Measurements from ENCODE around the gene WDR81. TPM values are rescaled to one million over a fixed set of nuclear protein-coding genes. Genes with fewer than 3 reads are reported as not detected.

The WDR81 gene
- total RNA-seq, 2 experiments from 2014 or later, result 6.3 to 7.3 TPM

DNA sequence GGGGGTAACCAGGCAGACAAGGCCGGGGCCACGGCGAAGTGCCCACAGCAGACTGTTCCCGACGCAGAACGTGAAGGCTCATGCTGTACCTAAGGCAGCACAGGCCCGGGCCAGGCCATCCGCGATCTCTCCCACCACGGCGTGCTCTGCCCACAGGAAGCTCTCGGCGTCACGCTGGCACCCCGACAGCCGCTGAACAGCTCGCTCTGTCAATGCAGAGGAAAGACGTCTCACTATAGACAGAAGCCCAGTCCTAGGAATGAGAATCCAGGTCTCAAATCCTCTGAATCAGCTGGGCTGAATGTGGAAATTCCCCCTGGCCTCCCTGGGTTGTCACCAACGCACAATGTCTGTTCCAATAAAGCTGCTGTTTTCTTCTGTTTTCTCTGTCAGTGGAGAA, 58.8 kb downstream of the WDR81 start:
- DNase-seq, result no peak
- no peak overlapping the region for H3K27ac Mint-ChIP-seq
- H3K4me3 Mint-ChIP-seq, result no peak overlapping the region
- peaks cover 41% of the 10 kb centered on the region for H3K36me3 Mint-ChIP-seq
- intact Hi-C loops (cut with micrococcal nuclease), result no loop called here
- H3K4me1 Mint-ChIP-seq (ENCODE audit: low read depth), result no peaks in the 10 kb centered on the region
- no peaks in the 10 kb centered on the region for H3K9me3 Mint-ChIP-seq
- CTCF ChIA-PET, result interaction anchor here (0.8 to 3.1 kb wide), 4 partner anchors 32 to 67 kb away, joined by 3 to 17 read pairs (median 6); no protein-coding TSS in a partner anchor
- POLR2A ChIA-PET, result no interaction called here
- H3K27me3 Mint-ChIP-seq, result no peaks in the 10 kb centered on the region

DNA sequence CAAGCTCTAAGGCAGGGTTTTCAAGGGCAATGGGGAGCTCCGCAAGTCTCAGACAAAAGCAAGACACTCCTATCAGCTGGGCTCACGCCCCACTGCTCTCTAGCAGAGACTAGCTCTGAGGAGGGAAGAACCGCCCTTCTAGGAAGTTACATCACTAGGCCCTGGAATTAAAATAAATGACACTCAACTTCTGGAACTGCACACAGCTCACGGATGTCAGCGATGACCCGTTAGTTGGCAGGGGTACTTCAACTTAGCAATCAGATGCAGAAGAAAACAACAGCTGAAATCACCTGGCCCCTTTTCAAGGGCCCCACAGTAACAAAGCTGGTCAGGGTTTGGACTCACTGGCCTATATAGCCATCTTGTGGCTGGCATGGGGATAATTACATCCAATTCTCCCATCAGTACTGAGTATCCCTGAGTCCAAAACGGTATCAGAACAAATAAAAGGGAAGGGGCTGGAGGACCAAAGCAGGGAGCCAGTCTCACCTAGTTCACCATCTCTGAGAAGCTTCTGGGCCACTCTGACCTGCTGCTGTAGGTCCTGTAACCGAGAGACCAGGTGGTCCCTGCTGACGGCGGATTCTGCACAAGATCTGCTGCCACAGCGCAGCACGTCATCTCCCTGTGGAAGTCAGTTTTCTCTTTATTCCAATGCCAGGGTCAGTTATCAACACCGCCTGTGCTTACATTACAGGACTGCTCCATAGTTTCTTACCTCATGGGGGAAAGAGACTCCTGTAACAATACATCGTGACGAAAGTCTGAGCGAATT, 59.5 kb downstream of the WDR81 start:
- DNase-seq, result no peak
- no peaks in the 10 kb centered on the region for H3K4me1 Mint-ChIP-seq (ENCODE audit: low read depth)
- intact Hi-C loops (cut with micrococcal nuclease), result no loop called here
- no peak overlapping the region for H3K27ac Mint-ChIP-seq
- H3K4me3 Mint-ChIP-seq, result no peak overlapping the region
- H3K9me3 Mint-ChIP-seq, result no peaks in the 10 kb centered on the region
- POLR2A ChIA-PET, result no interaction called here
- no peaks in the 10 kb centered on the region for H3K27me3 Mint-ChIP-seq
- CTCF ChIA-PET, result interaction anchor here (0.8 to 3.1 kb wide), 4 partner anchors 33 to 67 kb away, joined by 3 to 17 read pairs (median 6); no protein-coding TSS in a partner anchor
- peaks cover 41% of the 10 kb centered on the region for H3K36me3 Mint-ChIP-seq

DNA sequence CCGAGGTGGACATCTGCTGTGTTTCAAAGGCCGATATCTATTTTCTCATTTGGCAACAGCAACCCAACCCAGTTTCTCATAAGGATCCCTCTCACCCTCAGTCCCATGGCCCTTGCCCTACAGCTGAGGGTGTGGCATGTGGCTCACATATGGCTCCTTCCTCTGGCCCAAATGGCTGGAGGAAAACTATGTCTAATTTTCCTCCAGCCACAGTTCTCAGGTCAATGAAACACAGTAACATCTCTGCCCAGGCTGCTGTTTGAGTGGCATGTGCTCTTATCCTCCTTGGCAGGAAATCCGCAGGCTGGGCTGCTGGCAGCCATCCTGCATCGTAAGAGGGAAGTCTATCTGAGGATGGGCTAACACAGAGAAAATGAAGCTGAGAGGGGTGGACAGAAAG, 61.4 kb downstream of the WDR81 start:
- no peaks in the 10 kb centered on the region for H3K27me3 Mint-ChIP-seq
- no peak overlapping the region for H3K4me3 Mint-ChIP-seq
- H3K4me1 Mint-ChIP-seq (ENCODE audit: low read depth), result no peaks in the 10 kb centered on the region
- H3K36me3 Mint-ChIP-seq, result peaks cover 37% of the 10 kb centered on the region
- ChIA-PET CTCF (interaction anchor here (3.1 kb wide), 1 partner anchor 64 kb away, joined by 17 read pairs; no protein-coding TSS in a partner anchor), POLR2A (no interaction called here)
- intact Hi-C loops (cut with micrococcal nuclease), result no loop called here
- DNase-seq, result no peak
- H3K9me3 Mint-ChIP-seq, result no peaks in the 10 kb centered on the region
- no peak overlapping the region for H3K27ac Mint-ChIP-seq

DNA sequence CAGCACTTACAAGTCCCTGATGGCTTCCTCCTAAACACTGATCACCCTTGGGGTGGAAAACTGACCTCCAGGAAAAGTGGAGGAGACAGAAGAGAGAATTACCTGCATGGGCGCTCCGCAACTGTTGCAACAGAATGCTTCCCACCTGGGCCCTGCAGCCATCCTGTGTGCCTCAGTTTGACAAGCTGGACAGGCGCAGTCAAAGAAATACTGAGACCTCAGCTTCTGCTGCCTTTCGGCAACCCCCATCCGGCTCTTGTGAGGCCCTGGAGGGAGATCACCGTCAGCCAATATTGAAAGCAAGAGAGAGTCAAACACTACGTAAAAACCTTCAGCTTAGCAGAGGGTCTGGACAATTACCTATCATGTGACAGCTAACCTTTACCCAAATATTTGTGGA, 62.2 kb downstream of the WDR81 start:
- Mint-ChIP-seq H3K27me3 (no peaks in the 10 kb centered on the region), H3K9me3 (no peaks in the 10 kb centered on the region), H3K4me1 (ENCODE audit: low read depth) (no peaks in the 10 kb centered on the region), H3K4me3 (no peak overlapping the region), H3K36me3 (peaks cover 32% of the 10 kb centered on the region), H3K27ac (no peak overlapping the region)
- ChIA-PET POLR2A (no interaction called here), CTCF (no interaction called here)
- no peak for DNase-seq
- intact Hi-C loops (cut with micrococcal nuclease), result no loop called here

DNA sequence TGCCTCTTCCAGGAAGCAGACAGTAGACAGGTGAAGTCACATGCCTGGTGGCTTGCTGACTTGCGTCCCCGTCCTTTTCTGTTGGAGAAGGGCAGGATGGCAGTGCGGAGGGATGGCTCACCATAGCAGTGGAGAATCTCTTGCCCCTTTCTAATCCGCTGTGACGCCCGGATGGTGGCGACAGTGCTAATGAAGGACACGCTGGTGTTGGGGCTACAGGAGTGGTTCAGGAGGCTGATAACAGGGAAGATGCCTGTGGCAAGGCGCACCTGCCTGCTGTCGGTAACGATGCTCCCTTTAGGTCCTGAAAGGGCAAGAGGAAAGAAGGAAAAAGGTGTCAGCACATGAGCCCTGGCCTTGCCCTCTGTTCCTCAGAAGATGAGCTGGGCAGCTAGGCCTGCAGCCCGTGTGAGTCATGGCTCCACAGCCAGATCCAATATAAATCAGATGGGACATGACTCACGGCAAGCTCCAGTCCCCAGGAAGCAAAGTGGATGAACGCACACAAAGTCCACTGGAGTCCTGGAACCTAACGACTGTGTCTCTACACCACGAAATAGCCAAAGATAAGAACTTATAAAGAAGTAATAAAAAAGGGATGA, 62.9 kb downstream of the WDR81 start:
- intact Hi-C loops (cut with micrococcal nuclease), result no loop called here
- H3K27ac Mint-ChIP-seq, result no peak overlapping the region
- no peak overlapping the region for H3K4me3 Mint-ChIP-seq
- no peaks in the 10 kb centered on the region for H3K4me1 Mint-ChIP-seq (ENCODE audit: low read depth)
- DNase-seq, result no peak
- ChIA-PET POLR2A (no interaction called here), CTCF (no interaction called here)
- H3K36me3 Mint-ChIP-seq, result peaks cover 26% of the 10 kb centered on the region
- H3K9me3 Mint-ChIP-seq, result no peaks in the 10 kb centered on the region
- H3K27me3 Mint-ChIP-seq, result no peaks in the 10 kb centered on the region

Other genes starting within 250 kb of the WDR81 start
- 10 to 100 TPM; 42.8 to 46.7 TPM for gene MYO1C, start 232.0 kb upstream of the WDR81 start, total RNA-seq
- 10 to 100 TPM; 21.2 to 24.0 TPM for gene INPP5K, start 208.1 kb upstream of the WDR81 start, total RNA-seq
- 10 to 100 TPM; 42.6 to 43.3 TPM for gene PITPNA, start 161.9 kb upstream of the WDR81 start, total RNA-seq
- gene SLC43A2, start 95.9 kb upstream of the WDR81 start, total RNA-seq, result 1 to 10 TPM; 2.0 to 2.2 TPM
- 1 to 10 TPM; 2.7 to 3.2 TPM for gene SCARF1, start 79.0 kb upstream of the WDR81 start, total RNA-seq
- gene RILP, start 74.8 kb upstream of the WDR81 start, total RNA-seq, result 1 to 10 TPM; 5.8 to 6.2 TPM
- gene PRPF8, start 39.8 kb upstream of the WDR81 start, total RNA-seq, result 100 to 1,000 TPM; 370 to 378 TPM
- under 1 TPM; 0.85 to 0.86 TPM for gene TLCD2, start 14.3 kb upstream of the WDR81 start, total RNA-seq
- not detected for gene SERPINF2, start 18.2 kb downstream of the WDR81 start, total RNA-seq
- gene SERPINF1, start 37.4 kb downstream of the WDR81 start, total RNA-seq, result under 1 TPM in 1 of 2 experiments, not detected in 1; 0.29 TPM
- 10 to 100 TPM; 14.5 to 15.8 TPM for gene SMYD4, start 105.2 kb downstream of the WDR81 start, total RNA-seq
- 100 to 1,000 TPM; 159 to 168 TPM for gene RPA1, start 105.3 kb downstream of the WDR81 start, total RNA-seq

Measured in activated CD4-positive, alpha-beta memory T cell treated with anti-CD3 and anti-CD28 coated beads for 36 hours (primary cell).